ENCODE data around the gene SARDH.

Gene SARDH

DNA sequence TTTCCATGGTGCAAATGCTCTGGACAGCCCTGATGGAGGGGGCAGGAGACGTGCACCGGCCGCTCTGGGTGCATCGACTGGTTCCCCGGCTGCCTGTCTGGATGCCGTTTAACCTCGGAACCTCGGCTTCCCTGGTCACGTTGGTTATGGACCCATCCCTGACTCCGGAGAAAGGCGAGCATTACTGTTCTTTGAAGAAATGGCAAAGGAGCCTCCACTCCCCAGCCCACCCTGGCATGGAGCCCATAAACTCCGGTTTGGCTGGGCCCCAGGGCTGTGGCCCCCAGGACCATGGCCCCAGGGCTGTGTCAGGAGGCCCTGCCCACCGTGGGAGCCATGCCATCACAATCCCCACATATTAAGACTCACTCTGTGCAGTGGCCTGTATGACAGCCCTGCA is 73.1 kb downstream of the SARDH start:
- no peak for DNase-seq (ENCODE audit: low read depth)
- no peak overlapping the region for H3K4me3 ChIP-seq (ENCODE audit: low read depth, low read length)
- TF ChIP-seq, protein P1, sequence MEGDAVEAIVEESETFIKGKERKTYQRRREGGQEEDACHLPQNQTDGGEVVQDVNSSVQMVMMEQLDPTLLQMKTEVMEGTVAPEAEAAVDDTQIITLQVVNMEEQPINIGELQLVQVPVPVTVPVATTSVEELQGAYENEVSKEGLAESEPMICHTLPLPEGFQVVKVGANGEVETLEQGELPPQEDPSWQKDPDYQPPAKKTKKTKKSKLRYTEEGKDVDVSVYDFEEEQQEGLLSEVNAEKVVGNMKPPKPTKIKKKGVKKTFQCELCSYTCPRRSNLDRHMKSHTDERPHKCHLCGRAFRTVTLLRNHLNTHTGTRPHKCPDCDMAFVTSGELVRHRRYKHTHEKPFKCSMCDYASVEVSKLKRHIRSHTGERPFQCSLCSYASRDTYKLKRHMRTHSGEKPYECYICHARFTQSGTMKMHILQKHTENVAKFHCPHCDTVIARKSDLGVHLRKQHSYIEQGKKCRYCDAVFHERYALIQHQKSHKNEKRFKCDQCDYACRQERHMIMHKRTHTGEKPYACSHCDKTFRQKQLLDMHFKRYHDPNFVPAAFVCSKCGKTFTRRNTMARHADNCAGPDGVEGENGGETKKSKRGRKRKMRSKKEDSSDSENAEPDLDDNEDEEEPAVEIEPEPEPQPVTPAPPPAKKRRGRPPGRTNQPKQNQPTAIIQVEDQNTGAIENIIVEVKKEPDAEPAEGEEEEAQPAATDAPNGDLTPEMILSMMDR (IDR thresholded peaks at IDR 0.05; ENCODE audit: insufficient read depth, low read depth, low read length, missing control alignments): no peak

DNA sequence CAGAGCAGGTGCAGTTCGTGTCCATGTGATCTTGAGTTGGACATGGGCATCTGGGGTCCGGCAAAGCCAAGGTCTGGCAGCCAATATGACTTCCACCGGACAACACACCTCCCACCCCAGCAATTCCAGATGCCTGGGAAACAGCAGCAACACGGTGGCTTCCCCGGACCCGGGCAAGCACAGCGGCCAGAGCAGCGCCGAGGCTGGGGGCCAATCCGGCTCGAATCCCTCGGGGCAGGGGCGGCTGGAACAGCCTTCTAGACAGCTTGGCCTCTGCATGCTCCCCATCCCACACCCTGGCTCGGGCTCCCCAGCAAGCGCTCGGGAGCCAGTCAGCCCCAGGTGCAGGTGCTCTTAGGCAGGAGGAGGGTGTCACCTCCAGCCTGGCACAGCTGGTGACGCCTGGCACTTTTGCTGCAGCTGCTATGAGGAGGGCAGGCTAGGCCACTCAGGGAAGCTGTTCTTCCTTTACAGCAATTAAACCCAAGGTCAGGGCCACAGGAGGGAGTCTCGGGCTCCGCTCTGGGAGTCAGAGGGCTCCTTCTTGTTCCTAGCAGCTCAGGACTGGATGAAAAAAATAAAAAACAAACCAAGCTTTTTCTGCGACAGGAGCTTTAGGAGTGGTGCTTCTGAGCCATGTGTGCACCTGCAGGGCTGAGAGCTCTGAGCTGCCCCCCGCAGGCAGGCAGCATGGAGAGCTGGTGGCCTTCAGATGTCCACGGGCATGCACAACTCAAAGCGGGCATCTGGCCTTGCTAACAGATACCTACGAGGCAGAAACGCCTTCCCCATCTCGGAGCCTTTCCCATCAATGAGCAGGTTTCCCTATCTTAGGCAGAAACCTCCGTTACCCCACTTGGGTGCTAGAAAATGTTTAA is 73.7 kb downstream of the SARDH start:
- no peak overlapping the region for H3K4me3 ChIP-seq (ENCODE audit: low read depth, low read length)
- TF ChIP-seq, protein P1 (IDR thresholded peaks at IDR 0.05; ENCODE audit: insufficient read depth, low read depth, low read length, missing control alignments): no peak
- DNase-seq (ENCODE audit: low read depth): no peak

DNA sequence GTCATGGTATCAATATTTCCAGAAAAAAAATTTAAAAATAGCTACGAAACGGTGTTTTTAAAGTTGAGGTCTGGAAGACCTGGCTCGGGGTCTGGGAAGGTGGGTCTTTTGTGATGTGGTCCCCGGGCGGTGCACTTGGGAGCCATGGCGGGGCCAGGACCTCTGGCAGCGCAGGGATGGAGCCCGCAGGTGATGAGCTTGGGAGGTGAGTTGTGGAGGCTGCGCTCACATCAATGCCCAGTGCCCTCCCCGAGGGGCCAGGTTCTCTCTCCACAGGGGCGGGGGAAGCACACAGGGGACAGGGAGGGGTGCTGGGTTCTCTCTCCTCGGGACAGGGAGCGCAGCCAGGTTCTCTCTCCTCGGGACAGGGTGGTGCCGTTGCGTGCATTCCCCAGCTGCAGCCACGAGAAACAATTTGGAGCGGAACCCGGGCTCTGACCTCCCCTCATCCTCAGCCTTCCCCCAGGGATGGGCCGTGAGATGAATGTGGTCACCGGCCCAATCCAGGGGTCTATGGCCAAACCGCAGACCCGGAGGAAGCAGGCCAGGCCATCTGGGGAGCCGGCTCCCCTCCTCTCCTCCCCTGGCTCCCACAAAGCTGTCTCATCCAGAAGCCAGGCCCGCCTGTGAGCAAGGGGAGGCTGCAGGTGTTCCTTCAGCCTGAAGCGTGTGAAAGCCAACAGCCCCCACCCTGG is 76.2 kb downstream of the SARDH start:
- TF ChIP-seq, protein P1 (IDR thresholded peaks at IDR 0.05; ENCODE audit: insufficient read depth, low read depth, low read length, missing control alignments): no peak
- no peak for DNase-seq (ENCODE audit: low read depth)
- H3K4me3 ChIP-seq (ENCODE audit: low read depth, low read length): no peak overlapping the region

DNA sequence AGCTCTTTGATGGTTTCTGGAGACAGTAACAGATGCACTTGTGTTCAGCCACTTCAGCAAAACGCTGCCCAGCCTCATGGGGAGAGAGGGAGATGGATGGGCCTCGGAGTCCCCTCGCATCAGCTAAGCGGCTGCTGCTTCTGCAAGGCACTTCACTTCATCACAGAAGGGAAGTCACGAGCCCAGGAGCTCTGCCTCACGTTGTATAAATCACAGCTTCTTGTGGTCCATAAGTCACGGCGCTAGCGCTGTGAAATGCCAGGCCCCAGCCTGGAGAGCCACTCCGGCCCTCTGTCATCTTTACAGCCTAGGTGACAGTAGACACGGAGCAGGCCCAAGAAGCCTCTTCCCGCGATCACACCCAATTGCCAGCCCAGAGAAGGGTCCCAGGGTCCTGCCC is 78.6 kb downstream of the SARDH start:
- DNase-seq (ENCODE audit: low read depth): no peak
- TF ChIP-seq, protein P1 (IDR thresholded peaks at IDR 0.05; ENCODE audit: insufficient read depth, low read depth, low read length, missing control alignments): no peak

DNA sequence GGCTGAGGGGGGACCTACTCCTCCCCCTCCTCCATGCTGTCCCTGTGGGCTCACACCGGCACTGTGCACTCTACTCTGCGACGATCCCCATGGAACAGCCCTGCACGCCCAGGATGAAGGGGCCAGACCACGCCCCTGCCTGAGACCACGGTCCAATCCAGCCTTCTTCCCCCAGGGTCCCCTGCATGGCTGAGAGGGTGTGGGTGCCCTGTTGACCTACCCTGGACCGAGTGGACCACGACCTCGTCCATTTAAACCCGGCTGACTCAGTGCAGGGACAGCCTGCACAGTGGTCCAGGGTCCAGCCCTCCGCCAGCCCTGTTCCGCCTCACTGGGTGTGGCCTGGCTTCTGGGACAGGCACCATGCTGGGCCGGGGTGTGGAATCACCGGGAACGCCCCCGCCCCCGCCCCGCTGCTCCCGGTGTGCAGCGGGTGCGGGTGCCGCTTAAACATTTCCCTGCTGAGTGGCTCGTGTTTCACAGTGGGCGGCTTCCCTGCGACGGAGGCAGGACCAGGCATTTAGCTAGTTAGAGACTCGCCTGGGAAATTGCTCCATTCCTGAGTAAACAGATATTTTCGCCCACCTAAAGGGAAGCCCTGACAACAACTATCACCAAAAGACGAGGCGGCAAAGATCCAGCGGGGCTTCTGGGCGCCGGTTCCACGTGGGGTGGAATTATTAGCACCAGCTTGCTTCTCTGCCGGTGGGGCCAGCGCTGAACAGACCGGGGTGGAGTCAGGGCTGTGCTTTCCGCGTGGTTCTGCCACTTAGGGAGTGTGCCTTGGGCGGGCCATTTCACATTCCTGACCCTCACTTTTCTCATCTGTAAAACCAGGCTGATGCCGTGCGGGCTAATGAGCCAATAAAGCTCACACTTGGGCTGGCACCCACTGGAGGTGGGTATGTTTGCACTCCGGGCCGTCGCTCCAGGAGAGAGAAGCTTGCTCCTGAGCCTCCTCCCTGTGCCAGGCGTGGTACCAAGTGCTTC is 79.4 kb downstream of the SARDH start:
- H3K4me3 ChIP-seq (ENCODE audit: low read depth, low read length): no peak overlapping the region
- DNase-seq (ENCODE audit: low read depth): no peak
- TF ChIP-seq, protein P1 (IDR thresholded peaks at IDR 0.05; ENCODE audit: insufficient read depth, low read depth, low read length, missing control alignments): no peak

More for the DNA sequence above, 78.6 kb downstream of the SARDH start:
- no peak overlapping the region for H3K4me3 ChIP-seq (ENCODE audit: low read depth, low read length)

DNA sequence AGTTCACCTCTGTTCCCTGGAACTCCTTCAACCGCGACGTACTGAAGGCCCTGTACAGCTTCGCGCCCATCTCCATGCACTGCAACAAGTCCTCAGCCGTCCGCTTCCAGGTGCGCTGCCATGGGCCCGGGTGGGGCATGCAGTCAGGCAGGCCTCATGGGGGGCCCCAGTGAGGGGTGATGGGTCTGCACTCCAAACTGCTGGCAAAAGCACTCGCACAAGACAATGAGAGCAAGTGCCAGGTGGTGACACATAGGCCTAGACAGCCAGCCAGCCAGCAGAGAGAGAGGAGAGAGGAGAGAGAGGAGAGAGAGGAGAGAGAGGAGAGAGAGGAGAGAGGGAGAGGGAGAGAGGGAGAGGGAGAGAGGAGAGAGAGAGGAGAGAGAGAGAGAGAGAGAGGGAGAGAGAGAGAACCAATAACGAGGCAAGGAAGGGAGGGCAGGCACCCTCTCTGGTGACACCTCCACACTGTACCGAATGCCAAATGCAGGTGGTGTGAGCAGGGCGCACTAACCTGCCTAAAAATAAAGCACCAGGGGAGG is 81.0 kb downstream of the SARDH start:
- H3K4me3 ChIP-seq (ENCODE audit: low read depth, low read length): no peak overlapping the region
- TF ChIP-seq, protein P1 (IDR thresholded peaks at IDR 0.05; ENCODE audit: insufficient read depth, low read depth, low read length, missing control alignments): no peak
- DNase-seq (ENCODE audit: low read depth): no peak

Data from GM12865 (cell line).